Fibroblast of skin of right quadriceps (primary cell): ENCODE results near the gene S100A11.

Experiments used
- DNase-seq: peaks from one replicate; pipeline ENCODE4 v3.0.0-alpha.2; 2013

Gene S100A11

DNA sequence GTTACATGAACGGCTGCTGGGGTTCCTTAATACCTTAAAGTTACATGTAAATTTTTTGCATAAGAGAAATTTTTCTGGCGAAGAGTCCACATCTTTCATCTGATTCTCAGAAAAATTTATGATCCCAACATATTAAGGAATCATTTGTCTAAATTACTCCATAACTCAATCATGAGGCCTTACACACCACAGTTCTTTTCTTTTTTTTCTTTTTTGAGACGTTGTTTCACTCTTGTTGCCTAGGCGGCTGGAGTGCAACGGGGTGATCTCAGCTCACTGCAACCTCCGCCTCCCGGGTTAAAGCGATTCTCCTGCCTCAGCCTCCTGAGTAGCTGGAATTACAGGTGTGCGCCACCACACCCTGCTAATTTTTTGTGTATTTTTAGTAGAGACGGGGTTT, 2.1 kb upstream of the S100A11 start:
- no peak for DNase-seq

- peak; percentile 23 for DNase-seq
Observed at GRCh38 chr1:152035539-152036266, 1.1 kb downstream of the S100A11 start.

DNA sequence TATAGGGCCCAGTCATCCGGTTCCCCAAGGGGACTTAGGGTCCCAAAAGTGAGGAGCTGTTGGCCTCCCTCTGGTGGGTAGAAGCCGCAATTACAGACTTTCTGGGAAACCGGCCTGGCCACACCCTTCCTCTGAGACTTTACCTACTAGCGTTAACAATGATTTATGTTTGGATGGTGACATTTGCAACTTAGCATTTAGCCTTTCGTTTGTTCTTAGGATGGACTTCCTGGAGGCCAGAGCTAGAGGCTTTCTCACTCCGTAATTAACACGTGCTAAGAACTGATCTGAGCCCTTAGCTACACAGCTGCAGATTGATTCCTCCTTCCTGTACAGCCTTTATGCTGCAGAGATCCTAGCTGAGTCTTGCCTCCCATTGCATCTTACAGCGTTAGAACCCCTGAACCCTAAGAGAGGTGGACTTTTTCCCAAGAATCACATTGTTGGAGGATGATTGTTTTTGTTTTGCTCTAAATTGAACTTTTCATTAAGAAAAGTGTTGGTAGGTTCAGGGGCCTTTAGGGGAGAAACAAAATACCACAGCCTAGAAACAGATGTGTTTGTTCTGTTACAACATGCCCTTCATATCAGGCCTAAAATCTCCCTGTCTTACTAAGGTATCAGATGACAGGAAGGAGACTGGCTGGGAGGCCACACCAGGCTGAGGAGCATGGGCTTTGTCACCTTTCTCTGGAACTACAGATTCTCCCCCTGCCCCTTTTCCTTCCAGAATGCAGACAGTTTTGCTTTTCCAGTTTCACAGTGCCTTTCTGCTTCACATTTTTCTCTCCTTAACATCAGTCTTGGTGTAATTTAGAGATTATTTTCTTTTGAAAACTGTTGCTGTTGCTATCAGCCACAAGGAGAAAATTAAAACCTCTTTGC, 1.9 kb downstream of the S100A11 start:
- DNase-seq = peak; percentile 79

DNA sequence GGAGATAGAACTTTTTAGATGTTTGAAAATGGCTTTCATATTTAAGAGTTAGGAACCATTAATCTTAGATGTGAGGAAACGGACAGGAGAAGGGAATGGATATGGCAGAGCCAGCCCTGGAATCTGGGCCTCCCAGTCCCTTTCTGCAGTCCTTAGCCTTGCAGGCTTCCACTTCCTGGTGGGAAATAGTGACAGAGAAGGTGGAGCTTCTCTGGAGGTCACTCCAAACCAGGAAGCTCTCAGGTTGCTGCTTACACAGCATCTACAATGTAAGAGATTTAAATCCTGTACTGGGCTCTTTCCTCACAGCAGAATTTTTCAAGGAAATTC, 2.5 kb downstream of the S100A11 start:
- no peak for DNase-seq

DNA sequence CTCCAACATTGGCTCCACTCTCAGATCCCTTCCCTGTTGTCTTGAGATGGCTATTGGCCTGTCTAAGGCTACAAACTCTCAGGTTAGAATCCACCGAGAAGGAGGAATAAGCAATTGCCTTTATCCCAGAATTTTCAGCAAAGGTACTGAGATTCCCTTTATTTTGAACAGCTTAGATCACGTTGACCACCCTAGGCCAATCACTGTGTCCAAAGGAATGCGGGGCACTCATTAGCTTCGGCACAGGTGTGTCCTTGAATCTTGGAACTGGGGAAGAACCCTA, 6.9 kb downstream of the S100A11 start:
- no peak for DNase-seq

DNA sequence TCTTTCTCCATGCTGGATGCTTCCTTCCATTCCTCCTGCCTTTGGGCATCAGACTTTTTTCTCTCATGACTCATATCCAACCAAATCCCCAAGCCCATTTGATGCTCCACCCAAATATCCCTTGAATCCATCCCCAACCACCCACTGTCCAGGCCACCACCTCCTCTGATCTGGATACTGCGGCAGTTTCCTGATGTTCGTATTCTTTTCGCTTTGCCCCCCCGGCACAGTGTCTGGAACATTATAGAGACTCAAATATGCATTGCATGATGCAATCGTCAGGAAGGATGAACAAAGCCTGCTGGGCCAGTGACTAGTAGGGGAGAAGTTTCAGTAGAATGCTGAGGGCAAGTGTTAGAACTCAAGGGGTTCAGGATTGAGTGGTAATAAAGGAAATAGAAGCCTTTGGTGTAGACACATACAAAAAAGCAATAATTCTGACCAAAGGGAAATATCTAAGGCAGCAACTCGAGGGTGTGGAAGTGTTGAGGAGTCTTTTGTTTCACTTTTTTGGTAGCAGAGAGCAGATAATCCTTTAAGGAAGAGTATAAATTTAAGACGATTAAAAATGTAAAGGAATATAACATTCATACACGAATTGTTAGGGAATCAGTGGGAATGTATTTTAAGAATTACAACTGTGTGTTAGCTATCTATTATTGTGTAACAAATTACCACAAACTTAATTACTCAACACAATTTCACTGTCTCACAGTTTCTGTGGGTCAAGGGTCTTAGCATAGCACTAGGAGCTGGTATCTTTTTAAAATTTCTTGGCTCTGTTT, 7.5 kb downstream of the S100A11 start:
- peak; percentile 77 for DNase-seq

DNA sequence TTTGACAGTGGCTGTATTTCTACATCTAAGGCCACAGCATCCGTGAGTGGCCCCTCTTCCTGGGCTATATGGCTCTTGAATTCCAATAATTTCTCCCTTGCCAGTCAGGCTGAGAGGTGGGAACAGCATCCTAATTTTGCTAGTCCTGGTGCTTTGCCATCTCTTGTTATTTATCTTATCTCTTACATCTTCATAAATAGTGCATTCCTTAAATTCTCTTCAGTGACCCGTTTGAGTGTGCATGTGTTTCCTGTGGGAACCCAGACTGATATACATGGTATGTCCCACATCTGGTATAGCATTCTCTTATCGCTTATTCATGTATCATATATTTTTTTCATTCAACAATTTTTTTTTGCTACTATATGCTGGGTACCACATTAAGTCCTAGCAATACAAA, 9.9 kb downstream of the S100A11 start:
- peak; percentile 75 for DNase-seq

- DNase-seq = no peak
Observed at GRCh38 chr1:152024223-152024622, 12.6 kb downstream of the S100A11 start.

DNA sequence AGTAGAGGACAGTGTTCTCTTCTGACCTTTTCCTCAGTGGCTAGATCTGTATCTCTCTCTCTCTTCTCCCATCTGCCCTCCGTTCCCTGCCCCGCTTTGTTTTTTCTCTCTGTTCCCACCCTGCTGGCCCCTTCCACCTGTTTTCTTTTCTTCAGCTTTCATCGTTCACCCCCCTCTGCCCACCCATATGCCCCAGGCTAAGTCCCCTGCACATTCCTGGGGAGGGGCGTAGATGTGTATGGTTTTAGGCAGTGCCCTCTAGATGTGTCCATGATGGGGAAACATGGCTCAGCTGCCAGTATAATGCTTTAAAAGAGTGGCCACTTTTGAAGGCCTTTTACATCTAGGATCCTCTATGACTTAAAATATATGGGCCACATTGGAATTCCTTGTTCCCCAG, 13.6 kb downstream of the S100A11 start:
- DNase-seq = no peak

DNA sequence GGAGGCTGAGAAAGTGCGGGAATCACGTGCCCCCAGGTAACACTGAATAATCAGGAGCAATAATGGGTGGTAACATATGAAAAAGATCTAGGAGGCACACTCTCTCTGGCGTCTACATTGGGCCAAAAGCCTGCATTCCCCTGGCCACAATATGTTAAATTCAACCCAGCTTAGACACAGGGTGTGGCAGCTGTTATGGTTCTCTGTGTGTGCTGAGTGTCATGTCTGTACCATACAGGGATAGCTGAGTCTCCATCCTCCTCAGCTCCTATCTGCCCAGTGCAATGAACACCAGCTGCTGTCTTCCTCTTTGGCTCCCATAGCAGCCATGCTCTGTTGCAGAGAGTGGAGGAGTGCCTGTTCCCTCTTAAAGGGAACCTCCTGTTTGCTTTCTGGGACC, 14.3 kb downstream of the S100A11 start:
- DNase-seq = no peak

GRCh38 chr1:152021569-152021968, 15.2 kb downstream of the S100A11 start:
- no peak for DNase-seq

DNA sequence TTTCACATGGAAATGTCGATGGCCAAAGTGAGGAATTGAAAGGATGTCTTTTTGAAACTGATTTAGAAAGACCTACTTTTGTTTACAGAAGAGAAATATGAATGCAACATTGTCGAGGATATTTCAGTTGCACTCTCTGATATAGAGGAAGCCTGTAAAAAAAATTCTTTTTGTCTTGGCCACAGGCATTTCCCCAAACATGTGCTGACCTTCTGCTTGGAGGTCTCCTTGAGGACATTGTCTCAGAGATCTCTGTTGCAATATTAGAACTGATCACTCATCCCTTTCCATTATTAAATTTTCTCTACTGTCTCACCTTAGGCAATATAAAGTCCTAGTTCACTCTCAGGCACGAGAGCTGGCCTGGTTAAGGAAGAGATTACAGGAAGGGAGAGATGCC, 16.0 kb downstream of the S100A11 start:
- no peak for DNase-seq

GRCh38 chr1:152018537-152018936, 18.3 kb downstream of the S100A11 start:
- no peak for DNase-seq

DNA sequence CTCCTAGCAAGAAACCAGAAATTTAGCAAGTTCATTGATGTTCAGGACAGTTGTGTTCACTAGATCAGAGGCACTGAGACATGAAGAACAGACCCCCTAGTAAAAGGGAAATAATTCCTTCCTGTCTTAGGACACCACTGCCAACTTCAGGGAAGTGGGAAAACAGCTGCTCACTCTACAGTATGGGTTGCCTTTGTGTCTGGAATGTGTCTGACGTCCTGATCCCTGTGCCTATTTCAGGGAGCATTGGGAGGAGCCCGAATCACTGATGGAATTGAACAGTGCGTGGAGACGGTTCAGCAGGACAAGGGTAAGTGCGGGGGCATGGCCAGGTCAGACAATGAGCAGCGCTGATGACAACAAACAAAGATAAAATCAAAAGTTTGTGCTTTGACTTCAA, 21.0 kb downstream of the S100A11 start:
- DNase-seq = no peak

GRCh38 chr1:152014943-152015342, 21.9 kb downstream of the S100A11 start:
- DNase-seq = no peak

- no peak for DNase-seq
Observed at GRCh38 chr1:152013664-152014237, 23.1 kb downstream of the S100A11 start.

GRCh38 chr1:152009691-152010090, 27.1 kb downstream of the S100A11 start:
- DNase-seq = no peak

- DNase-seq = no peak
Observed at GRCh38 chr1:152007047-152007446, 29.8 kb downstream of the S100A11 start.

GRCh38 chr1:152005360-152005912, 31.4 kb downstream of the S100A11 start:
- no peak for DNase-seq

DNA sequence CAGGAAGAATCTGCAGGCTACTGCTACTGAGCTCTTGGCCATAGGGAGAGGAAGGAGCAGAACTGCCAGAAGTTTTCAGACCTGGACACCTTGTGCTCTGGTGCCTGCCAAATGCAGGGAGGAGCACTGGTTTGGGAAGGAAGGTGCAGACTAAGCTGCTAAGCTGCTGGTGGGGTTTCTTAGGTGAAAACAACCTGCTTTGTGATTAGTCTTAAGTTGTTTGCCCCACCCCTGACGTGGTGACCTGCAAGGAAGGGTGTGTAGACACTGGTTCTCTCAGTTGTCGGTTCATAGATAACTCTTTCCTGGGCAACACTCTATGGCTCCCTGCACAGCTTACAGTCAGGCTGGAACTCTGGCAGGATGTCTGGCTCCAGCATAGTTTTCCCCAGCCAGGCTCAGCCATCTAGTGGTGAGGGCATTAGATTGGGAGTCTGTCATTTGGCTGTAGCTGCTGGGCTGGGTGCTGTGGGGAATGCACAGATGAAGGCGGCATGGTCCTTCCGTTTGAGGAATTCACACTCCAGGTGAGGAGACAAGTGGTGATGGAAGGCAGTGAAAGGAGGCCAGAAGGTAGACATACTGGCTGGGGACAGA, 32.9 kb downstream of the S100A11 start:
- no peak for DNase-seq

DNA sequence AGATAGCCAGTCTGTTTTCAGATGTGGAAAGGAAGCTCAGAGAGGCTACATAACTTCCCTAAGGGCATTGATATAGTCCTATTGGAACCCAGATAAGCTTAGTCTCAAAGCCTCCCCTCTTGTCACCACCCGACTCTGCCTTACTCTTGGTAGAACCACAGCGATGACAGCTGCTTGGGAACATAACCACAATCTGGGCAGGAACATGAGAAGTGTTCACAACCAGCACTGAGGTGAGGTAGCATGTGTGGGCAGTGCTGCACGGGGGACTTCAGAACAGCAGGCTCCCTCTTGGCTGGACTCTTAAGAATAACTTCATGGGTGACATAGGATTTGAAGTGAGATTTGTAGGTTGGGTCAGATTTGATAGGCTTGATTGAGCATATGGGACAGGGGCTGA, 33.8 kb downstream of the S100A11 start:
- no peak for DNase-seq
